HEK293T (cell line): ENCODE measurements around the gene SIK3.

Experiments used
- CTCF ChIA-PET: fragments of 350-600 bp; formaldehyde crosslinking; extraction: SDS; loops from one replicate; lab custom pipeline; 2021; ENCODE audit warnings: antibody characterized with exemption, inconsistent platforms; lab: Yijun Ruan, JAX
- POLR2A ChIA-PET: fragments of 350-600 bp; formaldehyde crosslinking; extraction: SDS; loops from one replicate; lab custom pipeline; 2020; ENCODE audit warnings: antibody characterized with exemption, inconsistent platforms; lab: Yijun Ruan, JAX
- DNase-seq: peaks from one replicate; pipeline ENCODE4 v3.0.0; 2012; ENCODE audit warnings: mixed read lengths; ENCODE audit errors: extremely low spot score
- ARNT ChIP-seq: fragments of 450-650 bp; IDR thresholded peaks from 2 replicates; pipeline ENCODE4 v1.6.1; 2017; ENCODE audit warnings: mild to moderate bottlenecking
- BHLHE40 ChIP-seq: fragments of 450-650 bp; IDR thresholded peaks from 2 replicates; pipeline ENCODE4 v1.6.1; 2016; ENCODE audit warnings: mild to moderate bottlenecking, moderate library complexity, borderline replicate concordance
- CTBP1 ChIP-seq: fragments of 450-650 bp; IDR thresholded peaks from 2 replicates; pipeline ENCODE4 v1.6.1; 2016; ENCODE audit warnings: borderline replicate concordance
- ELF4 ChIP-seq: fragments of 450-650 bp; IDR thresholded peaks from 2 replicates; pipeline ENCODE4 v1.6.1; 2017; ENCODE audit warnings: antibody characterized with exemption
- FOXA1 ChIP-seq: fragments of 450-650 bp; IDR thresholded peaks from 2 replicates; pipeline ENCODE4 v1.6.1; 2016; ENCODE audit warnings: mild to moderate bottlenecking
- FOXK2 ChIP-seq: fragments of 450-650 bp; IDR thresholded peaks from 2 replicates; pipeline ENCODE4 v1.6.1; 2016; ENCODE audit warnings: mild to moderate bottlenecking
- FOXM1 ChIP-seq: fragments of 450-650 bp; IDR thresholded peaks from 2 replicates; pipeline ENCODE4 v1.6.1; 2017; ENCODE audit warnings: mild to moderate bottlenecking, borderline replicate concordance
- HDGF ChIP-seq: fragments of 450-650 bp; IDR thresholded peaks from 2 replicates; pipeline ENCODE4 v1.6.1; 2017; ENCODE audit warnings: antibody characterized with exemption, borderline replicate concordance
- L3MBTL2 ChIP-seq: fragments of 450-650 bp; conservative IDR thresholded peaks from 2 replicates; pipeline ENCODE4 v1.6.1; 2016; ENCODE audit warnings: mild to moderate bottlenecking
- LEF1 ChIP-seq: fragments of 450-650 bp; IDR thresholded peaks from 2 replicates; pipeline ENCODE4 v1.6.1; 2017; ENCODE audit warnings: mild to moderate bottlenecking, borderline replicate concordance
- NFRKB ChIP-seq: fragments of 450-650 bp; IDR thresholded peaks from 2 replicates; pipeline ENCODE4 v1.6.1; 2016; ENCODE audit warnings: mild to moderate bottlenecking, moderate library complexity
- PKNOX1 ChIP-seq: fragments of 450-650 bp; IDR thresholded peaks from 2 replicates; pipeline ENCODE4 v1.6.1; 2016
- SP1 ChIP-seq: fragments of 450-650 bp; IDR thresholded peaks from 2 replicates; pipeline ENCODE4 v1.6.1; 2017
- SUZ12 ChIP-seq: fragments of 450-650 bp; IDR thresholded peaks from 2 replicates; pipeline ENCODE4 v1.6.1; 2016; ENCODE audit warnings: mild to moderate bottlenecking
- TARDBP ChIP-seq: fragments of 450-650 bp; IDR thresholded peaks from 2 replicates; pipeline ENCODE4 v1.6.1; 2016
- ZNF384 ChIP-seq: fragments of 450-650 bp; IDR thresholded peaks from 2 replicates; pipeline ENCODE4 v1.6.1; 2016

The SIK3 gene

DNA sequence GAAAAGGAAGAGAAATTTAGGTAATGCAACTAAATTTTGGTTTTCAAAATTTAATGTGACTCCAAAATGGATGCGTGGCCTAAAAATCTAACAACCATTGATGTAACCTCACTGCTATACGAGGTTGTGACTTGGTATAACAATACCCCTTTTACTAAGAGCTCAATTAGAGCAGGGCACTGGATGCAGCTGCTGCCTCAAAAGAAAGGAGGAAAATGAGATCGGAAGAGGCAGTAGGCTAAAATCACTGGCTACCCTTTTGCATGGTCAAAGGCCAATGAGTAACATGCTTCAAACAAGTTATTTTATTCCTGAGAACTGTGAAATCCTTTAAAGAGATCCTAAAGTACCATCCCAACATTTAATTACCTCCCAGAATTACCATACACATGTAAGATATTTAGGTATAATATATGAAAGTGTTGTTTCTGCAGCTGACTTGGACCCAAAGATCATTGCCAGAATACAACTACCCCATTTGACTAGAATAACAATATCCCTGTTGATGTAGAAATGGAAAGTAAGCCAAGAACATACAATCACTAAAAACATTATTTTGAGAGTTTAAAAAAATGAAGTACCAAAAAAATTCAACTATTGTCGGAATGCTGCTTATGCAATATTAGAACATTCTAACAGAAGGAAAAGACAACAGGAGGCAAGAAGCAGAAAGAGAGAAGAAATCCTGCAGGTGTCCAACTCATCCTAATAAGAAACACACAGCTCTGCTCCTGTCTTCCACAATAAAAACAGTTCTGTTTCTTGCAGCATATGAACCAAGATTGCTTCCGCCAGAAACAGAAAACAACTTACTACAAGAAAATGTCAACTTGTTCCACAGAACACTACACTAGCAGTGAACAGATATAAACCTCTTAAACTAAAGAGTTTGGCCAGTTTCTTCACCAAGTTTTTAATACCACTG, 15.0 kb downstream of the SIK3 start:
- ChIA-PET POLR2A (interaction anchor here (1.3 kb wide), 1 partner anchor 12 kb away, joined by 5 read pairs; no protein-coding TSS in a partner anchor), CTCF (interaction anchor here (0.6 to 1.2 kb wide), 3 partner anchors 10 to 142 kb away, joined by 3 to 4 read pairs (median 3); no protein-coding TSS in a partner anchor)
- no peak for TF ChIP-seq PKNOX1
- TF ChIP-seq SUZ12 = no peak
- no peak for TF ChIP-seq CTBP1
- no peak for TF ChIP-seq FOXM1
- TF ChIP-seq TARDBP = no peak
- no peak for TF ChIP-seq ELF4
- no peak for TF ChIP-seq SP1
- no peak for DNase-seq

DNA sequence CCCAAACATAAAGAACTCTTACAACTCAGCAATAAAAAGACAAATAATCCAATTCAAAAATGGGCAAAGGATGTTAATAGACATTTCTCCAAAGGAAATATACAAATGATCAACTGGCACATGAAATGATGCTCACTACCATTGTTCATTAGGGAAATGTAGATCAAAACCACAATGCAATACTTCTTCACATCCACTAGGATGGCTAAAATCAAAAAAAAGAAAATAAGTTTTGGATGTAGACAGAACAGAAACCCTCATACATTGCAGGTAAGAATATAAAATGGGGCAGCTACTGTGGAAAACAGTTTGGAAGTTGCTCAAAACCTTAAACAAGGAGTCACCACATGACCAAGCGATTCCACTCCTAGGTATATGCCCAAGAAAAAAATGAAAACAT, 16.3 kb downstream of the SIK3 start:
- TF ChIP-seq CTBP1 = no peak
- POLR2A ChIA-PET = no interaction called here
- no peak for DNase-seq
- CTCF ChIA-PET = no interaction called here

DNA sequence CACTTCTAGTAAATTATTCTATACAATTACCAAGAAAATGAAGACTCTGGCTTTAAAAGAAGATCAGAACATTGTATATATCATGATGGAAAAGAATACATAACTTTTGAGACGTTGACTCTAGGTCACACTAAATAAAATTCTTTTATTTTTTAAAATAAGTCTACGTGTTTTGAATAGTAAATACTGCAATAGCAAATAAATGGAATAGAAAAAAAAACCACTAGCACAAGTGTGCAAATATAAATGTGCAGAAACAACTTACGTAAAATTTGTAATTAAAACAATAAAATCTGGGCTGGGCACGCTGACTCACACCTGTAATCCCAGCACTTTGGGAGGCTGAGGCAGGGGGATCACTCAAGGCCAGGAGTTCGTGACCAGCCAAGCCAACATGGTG, 17.9 kb downstream of the SIK3 start:
- ChIA-PET POLR2A (no interaction called here), CTCF (no interaction called here)
- TF ChIP-seq FOXM1 = no peak
- no peak for DNase-seq

- no peak for DNase-seq
- ChIA-PET POLR2A (interaction anchor here (0.8 to 1.0 kb wide), 2 partner anchors 18 to 21 kb away, joined by 3 read pairs; partner anchors contain the start of gene SIK3), CTCF (interaction anchor here (0.5 to 1.2 kb wide), 4 partner anchors 182 to 320 kb away, joined by 3 to 7 read pairs (median 3); no protein-coding TSS in a partner anchor)
- TF ChIP-seq FOXK2 (no peak), NFRKB (no peak), ZNF384 (no peak), LEF1 (no peak), L3MBTL2 (no peak), BHLHE40 (no peak), ARNT (no peak), FOXA1 (no peak), PKNOX1 (no peak), CTBP1 (no peak), FOXM1 (no peak), HDGF (no peak)
These were observed 21.1 kb downstream of the SIK3 start for GRCh38 chr11:117076941-117077691.

- no peak for DNase-seq
- ChIA-PET POLR2A (no interaction called here), CTCF (interaction anchor here (0.7 kb wide), 2 partner anchors 10 to 240 kb away, joined by 3 to 6 read pairs; no protein-coding TSS in a partner anchor)
- TF ChIP-seq FOXK2 = no peak
- no peak for TF ChIP-seq TARDBP
- no peak for TF ChIP-seq ELF4
- TF ChIP-seq SUZ12 = no peak
- TF ChIP-seq ARNT = no peak
- TF ChIP-seq LEF1 = no peak
- no peak for TF ChIP-seq L3MBTL2
- no peak for TF ChIP-seq CTBP1
- TF ChIP-seq ZNF384 = no peak
- no peak for TF ChIP-seq PKNOX1
These were observed 23.0 kb downstream of the SIK3 start for GRCh38 chr11:117075186-117075585.

DNA sequence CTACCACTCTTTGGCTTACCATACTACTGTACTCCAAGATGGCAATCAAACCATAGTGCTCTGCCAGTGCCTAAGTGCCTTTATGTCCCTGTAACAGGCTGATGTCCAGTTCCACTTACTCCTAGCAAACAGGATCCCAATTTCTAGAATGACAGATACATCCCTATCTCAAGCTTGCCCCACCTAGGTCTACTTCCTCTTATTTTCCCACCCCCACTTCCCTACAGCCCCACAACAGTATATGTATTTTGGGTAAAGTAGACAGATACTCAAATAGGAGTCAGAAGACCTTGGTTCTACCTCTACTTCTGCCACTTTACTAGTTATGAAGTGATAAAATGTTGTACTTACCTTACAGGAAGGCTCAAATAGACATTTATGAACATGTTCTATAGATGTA, 24.1 kb downstream of the SIK3 start:
- DNase-seq = no peak
- ChIA-PET POLR2A (no interaction called here), CTCF (no interaction called here)
- TF ChIP-seq SP1 (no peak), PKNOX1 (no peak), CTBP1 (no peak), ARNT (no peak), BHLHE40 (no peak), NFRKB (no peak), LEF1 (no peak), ZNF384 (no peak)
